Trophoblast cell (in vitro differentiated cells and primary cell): ENCODE data around the gene HSPD1.
"Not testable (repeated sequence)": the region's sequence is repeated elsewhere in the genome, so short reads cannot be mapped to it uniquely, and the experiment has no call there.

Experiments used
- DNase-seq, 2 donors: peaks; one replicate each; pipeline ENCODE4 v3.0.0-alpha.2; 2016
- H2AFZ ChIP-seq: 2 replicates; pipeline ENCODE4 v1.6.1; 2013; ENCODE audit warnings: low read length, moderate library complexity, mild to moderate bottlenecking; ENCODE audit not compliant: insufficient read depth, poor library complexity
- H2AK5ac ChIP-seq: 2 replicates; pipeline ENCODE4 v1.6.1; 2013; ENCODE audit warnings: mild to moderate bottlenecking, low read length
- H2BK120ac ChIP-seq: 2 replicates; pipeline ENCODE4 v1.6.1; 2013; ENCODE audit warnings: low read length, mild to moderate bottlenecking, moderate library complexity; ENCODE audit not compliant: insufficient read depth, poor library complexity
- H2BK12ac ChIP-seq: 2 replicates; pipeline ENCODE4 v1.6.1; 2013; ENCODE audit warnings: mild to moderate bottlenecking, low read length, moderate library complexity
- H2BK5ac ChIP-seq: 2 replicates; pipeline ENCODE4 v1.6.1; 2013; ENCODE audit warnings: low read length, low read depth, moderate library complexity, mild to moderate bottlenecking; ENCODE audit not compliant: poor library complexity
- H3K14ac ChIP-seq: 2 replicates; pipeline ENCODE4 v1.6.1; 2013; ENCODE audit warnings: mild to moderate bottlenecking, low read length
- H3K18ac ChIP-seq: 2 replicates; pipeline ENCODE4 v1.6.1; 2013; ENCODE audit warnings: mild to moderate bottlenecking, low read length
- H3K23ac ChIP-seq: 2 replicates; pipeline ENCODE4 v1.6.1; 2013; ENCODE audit warnings: low read length
- H3K27ac ChIP-seq: 2 replicates; pipeline ENCODE4 v1.5.1; 2013; ENCODE audit warnings: low read depth, mild to moderate bottlenecking, inconsistent platforms, low read length, moderate library complexity
- H3K27me3 ChIP-seq: 2 replicates; pipeline ENCODE4 v1.6.1; 2013; ENCODE audit warnings: inconsistent platforms, mild to moderate bottlenecking, low read length, moderate library complexity; ENCODE audit not compliant: insufficient read depth
- H3K36me3 ChIP-seq, 2 experiments: 1 replicate in 1 of 2; 2 replicates in 1 of 2; pipeline ENCODE4 v1.6.1; 2013; ENCODE audit warnings: low read length in 2 of 2, mild to moderate bottlenecking in 2 of 2, moderate library complexity in 1 of 2; ENCODE audit not compliant: insufficient read depth in 2 of 2, control insufficient read depth in 1 of 2
- H3K4ac ChIP-seq: 2 replicates; pipeline ENCODE4 v1.6.1; 2013; ENCODE audit warnings: low read depth, mild to moderate bottlenecking, low read length, moderate library complexity
- H3K4me1 ChIP-seq, 2 experiments: 1 replicate in 1 of 2; 2 replicates in 1 of 2; pipeline ENCODE4 v1.6.1; 2013; ENCODE audit warnings: low read length in 2 of 2, mild to moderate bottlenecking in 2 of 2, moderate library complexity in 1 of 2; ENCODE audit not compliant: insufficient read depth in 2 of 2, control insufficient read depth in 1 of 2
- H3K4me2 ChIP-seq: 2 replicates; pipeline ENCODE4 v1.6.1; 2013; ENCODE audit warnings: inconsistent platforms, mild to moderate bottlenecking, low read length, moderate library complexity
- H3K4me3 ChIP-seq: 2 replicates; pipeline ENCODE4 v1.5.1; 2013; ENCODE audit warnings: mild to moderate bottlenecking, low read depth, low read length, inconsistent platforms
- H3K79me1 ChIP-seq: one replicate; pipeline ENCODE4 v1.6.1; 2013; ENCODE audit warnings: low read length
- H3K79me2 ChIP-seq: 2 replicates; pipeline ENCODE4 v1.6.1; 2013; ENCODE audit warnings: low read length, mild to moderate bottlenecking; ENCODE audit not compliant: control insufficient read depth, insufficient read depth, poor library complexity
- H3K9ac ChIP-seq: 2 replicates; pipeline ENCODE4 v1.6.1; 2013; ENCODE audit warnings: mild to moderate bottlenecking, low read length
- H3K9me3 ChIP-seq: 2 replicates; pipeline ENCODE4 v1.6.1; 2013; ENCODE audit warnings: low read depth, mild to moderate bottlenecking, control low read depth, inconsistent platforms, low read length; ENCODE audit not compliant: insufficient read depth
- H4K12ac ChIP-seq: 2 replicates; pipeline ENCODE4 v1.6.1; 2013; ENCODE audit warnings: low read depth, mild to moderate bottlenecking, low read length, moderate library complexity
- H4K8ac ChIP-seq: 2 replicates; pipeline ENCODE4 v1.6.1; 2013; ENCODE audit warnings: low read depth, mild to moderate bottlenecking, low read length, moderate library complexity
- H4K91ac ChIP-seq: one replicate; pipeline ENCODE4 v1.6.1; 2013; ENCODE audit warnings: low read depth, mild to moderate bottlenecking, low read length, moderate library complexity
- WGBS: extraction: QIAGEN DNeasy Blood & Tissue Kit; methylation state at CpG from one replicate; pipeline ENCODE4 v1.1.7; 2013; ENCODE audit warnings: missing lambda C conversion rate; ENCODE audit not compliant: insufficient read length, insufficient coverage; ENCODE audit errors: extremely low coverage; 5-methylcytosine and 5-hydroxymethylcytosine counted together

The HSPD1 gene

GRCh38 chr2:197452754-197453122 is 46.9 kb downstream of the HSPD1 start:
- Histone ChIP-seq H3K27ac (peak overlapping the region; percentile 43), H2BK12ac (no peak overlapping the region), H4K91ac (peak overlapping the region; percentile 10), H2BK120ac (no peak overlapping the region), H2BK5ac (no peak overlapping the region), H3K9me3 (no peaks in the 10 kb centered on the region), H3K4me3 (peak overlapping the region; percentile 76), H3K18ac (peak overlapping the region; percentile 51), H3K79me2 (peaks cover 12% of the 10 kb centered on the region), H3K36me3 (peaks cover 0 to 2% of the 10 kb centered on the region in 2 experiments), H3K79me1 (peaks cover 7% of the 10 kb centered on the region), H2AFZ (peak overlapping the region; percentile 27), H3K9ac (peak overlapping the region; percentile 70), H3K14ac (peak overlapping the region; percentile 5), H3K4me2 (peak overlapping the region; percentile 69), H3K27me3 (no peaks in the 10 kb centered on the region), H4K8ac (peak overlapping the region; percentile 89), H3K4ac (no peak overlapping the region), H4K12ac (peak overlapping the region; percentile 5), H2AK5ac (no peak overlapping the region), H3K23ac (no peak overlapping the region), H3K4me1 (no peaks in the 10 kb centered on the region)
- WGBS, result no CpG with 5 or more reads among the region's 11 CpGs
- no peak for DNase-seq

GRCh38 chr2:197450935-197451358 is 48.7 kb downstream of the HSPD1 start:
- not testable (repeated sequence) for H3K4me2 ChIP-seq
- no CpG with 5 or more reads among the region's 6 CpGs for WGBS

DNA sequence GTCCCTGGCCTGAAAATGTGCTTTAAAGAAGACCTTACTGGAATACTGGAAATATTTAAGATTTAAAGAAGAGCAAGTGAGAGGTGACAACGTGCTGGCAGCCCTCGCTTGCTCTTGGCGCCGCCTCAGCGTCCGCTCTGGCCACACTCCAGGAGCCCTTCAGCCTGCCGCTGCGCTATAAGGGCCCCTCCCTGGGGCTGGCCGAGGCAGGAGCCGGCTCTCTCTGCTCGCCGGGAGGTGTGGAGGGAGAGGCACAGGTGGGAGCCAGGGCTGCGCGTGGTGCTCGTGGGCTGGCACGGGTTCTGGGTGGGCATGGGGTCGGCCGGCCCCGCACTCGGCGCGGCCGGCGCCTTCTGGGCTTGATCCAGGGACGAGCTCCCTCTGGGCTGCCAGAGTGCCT is 49.2 kb downstream of the HSPD1 start:
- H3K9ac ChIP-seq, result no peak overlapping the region
- H3K18ac ChIP-seq, result no peak overlapping the region
- no peak overlapping the region for H2BK5ac ChIP-seq
- peak in 1 of 2 donors; percentile 16 for DNase-seq
- H3K79me1 ChIP-seq, result peaks cover 7% of the 10 kb centered on the region
- no peaks in the 10 kb centered on the region for H3K9me3 ChIP-seq
- H3K79me2 ChIP-seq, result peaks cover 6% of the 10 kb centered on the region
- H3K4me3 ChIP-seq, result no peak overlapping the region
- H2AFZ ChIP-seq, result no peak overlapping the region
- no peak overlapping the region for H4K8ac ChIP-seq
- H4K91ac ChIP-seq, result no peak overlapping the region
- no peaks in the 10 kb centered on the region for H3K27me3 ChIP-seq
- no peak overlapping the region for H2BK120ac ChIP-seq
- H3K14ac ChIP-seq, result no peak overlapping the region
- H4K12ac ChIP-seq, result no peak overlapping the region
- no peaks in the 10 kb centered on the region for H3K36me3 ChIP-seq
- H3K4ac ChIP-seq, result no peak overlapping the region
- no CpG with 5 or more reads among the region's 25 CpGs for WGBS
- no peak overlapping the region for H3K4me2 ChIP-seq
- no peak overlapping the region for H2AK5ac ChIP-seq
- no peak overlapping the region for H2BK12ac ChIP-seq
- H3K27ac ChIP-seq, result no peak overlapping the region
- no peaks in the 10 kb centered on the region for H3K4me1 ChIP-seq
- no peak overlapping the region for H3K23ac ChIP-seq

More at GRCh38 chr2:197450935-197451358, 48.7 kb downstream of the HSPD1 start:
- H3K4me3 ChIP-seq, H3K14ac ChIP-seq, H3K4ac ChIP-seq, H3K18ac ChIP-seq, H2AFZ ChIP-seq, H3K9me3 ChIP-seq, H3K27me3 ChIP-seq, H3K79me2 ChIP-seq, H2BK120ac ChIP-seq, H2AK5ac ChIP-seq, H3K27ac ChIP-seq, H3K23ac ChIP-seq, H4K12ac ChIP-seq, DNase-seq, H3K79me1 ChIP-seq, H3K36me3 ChIP-seq, H4K91ac ChIP-seq, H3K9ac ChIP-seq, H2BK12ac ChIP-seq, H4K8ac ChIP-seq, H3K4me1 ChIP-seq, H2BK5ac ChIP-seq: not testable (repeated sequence)

DNA sequence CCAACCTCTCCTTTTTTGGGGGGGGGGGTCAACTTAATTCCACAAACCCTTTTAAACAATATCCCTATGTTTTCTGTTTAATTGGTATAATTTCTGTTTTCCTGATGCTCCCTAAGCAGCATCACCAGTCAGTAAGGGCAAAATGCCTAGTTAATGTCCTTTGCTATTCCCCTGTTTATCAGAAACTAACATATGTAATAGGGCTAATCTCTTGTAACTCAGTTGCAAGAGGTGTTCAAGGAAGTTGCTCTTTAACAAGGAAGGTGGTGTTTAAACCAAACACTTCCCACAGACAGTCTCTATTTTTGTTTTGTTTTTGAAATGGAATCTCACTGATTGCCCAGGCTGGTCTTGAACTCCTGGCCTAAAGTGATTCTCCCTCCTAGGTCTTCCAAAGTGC is 52.8 kb downstream of the HSPD1 start:
- H3K4me3 ChIP-seq, result no peak overlapping the region
- no peaks in the 10 kb centered on the region for H3K9me3 ChIP-seq
- no peak overlapping the region for H4K12ac ChIP-seq
- H3K4me2 ChIP-seq, result no peak overlapping the region
- no peak overlapping the region for H3K4ac ChIP-seq
- H3K4me1 ChIP-seq, result no peaks in the 10 kb centered on the region
- no peaks in the 10 kb centered on the region for H3K27me3 ChIP-seq
- no peak overlapping the region for H2AK5ac ChIP-seq
- no peaks in the 10 kb centered on the region for H3K79me1 ChIP-seq
- H2BK120ac ChIP-seq, result no peak overlapping the region
- H2BK12ac ChIP-seq, result no peak overlapping the region
- DNase-seq, result no peak
- H4K91ac ChIP-seq, result no peak overlapping the region
- no peak overlapping the region for H3K14ac ChIP-seq
- no peak overlapping the region for H2AFZ ChIP-seq
- H3K79me2 ChIP-seq, result no peaks in the 10 kb centered on the region
- H3K9ac ChIP-seq, result no peak overlapping the region
- H3K27ac ChIP-seq, result no peak overlapping the region
- no peak overlapping the region for H3K18ac ChIP-seq
- H3K36me3 ChIP-seq, result no peaks in the 10 kb centered on the region
- no peak overlapping the region for H2BK5ac ChIP-seq
- H3K23ac ChIP-seq, result no peak overlapping the region
- no peak overlapping the region for H4K8ac ChIP-seq
